T-helper 9 cell (primary cell): ENCODE measurements around the gene TXNDC8.
"Not testable (repeated sequence)": the region's sequence is repeated elsewhere in the genome, so short reads cannot be mapped to it uniquely, and the experiment has no call there.

Experiments
- DNase-seq: peaks from one replicate; pipeline ENCODE4 v3.0.0-alpha.2; 2020

The TXNDC8 gene

DNA sequence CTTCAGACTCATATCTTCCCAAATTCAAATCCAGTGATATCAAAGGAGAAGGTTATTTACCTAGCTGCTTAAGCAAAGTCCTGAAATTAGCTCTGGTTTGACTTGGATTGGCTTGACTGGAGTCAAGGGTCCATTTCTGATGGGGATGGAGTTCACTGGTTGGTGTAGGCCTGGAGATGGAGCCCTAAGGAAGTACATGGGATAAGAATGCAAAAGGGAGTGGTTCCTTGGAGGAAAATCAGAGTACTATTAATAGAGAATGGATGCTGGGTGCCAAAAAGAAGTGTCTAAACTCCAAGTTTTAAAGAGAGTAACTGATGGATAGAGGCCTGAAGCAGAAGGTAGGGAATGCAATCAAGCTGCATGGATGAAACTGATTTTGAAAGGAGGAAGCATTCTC lies 13.8 kb downstream of the TXNDC8 start:
- DNase-seq: no peak

DNA sequence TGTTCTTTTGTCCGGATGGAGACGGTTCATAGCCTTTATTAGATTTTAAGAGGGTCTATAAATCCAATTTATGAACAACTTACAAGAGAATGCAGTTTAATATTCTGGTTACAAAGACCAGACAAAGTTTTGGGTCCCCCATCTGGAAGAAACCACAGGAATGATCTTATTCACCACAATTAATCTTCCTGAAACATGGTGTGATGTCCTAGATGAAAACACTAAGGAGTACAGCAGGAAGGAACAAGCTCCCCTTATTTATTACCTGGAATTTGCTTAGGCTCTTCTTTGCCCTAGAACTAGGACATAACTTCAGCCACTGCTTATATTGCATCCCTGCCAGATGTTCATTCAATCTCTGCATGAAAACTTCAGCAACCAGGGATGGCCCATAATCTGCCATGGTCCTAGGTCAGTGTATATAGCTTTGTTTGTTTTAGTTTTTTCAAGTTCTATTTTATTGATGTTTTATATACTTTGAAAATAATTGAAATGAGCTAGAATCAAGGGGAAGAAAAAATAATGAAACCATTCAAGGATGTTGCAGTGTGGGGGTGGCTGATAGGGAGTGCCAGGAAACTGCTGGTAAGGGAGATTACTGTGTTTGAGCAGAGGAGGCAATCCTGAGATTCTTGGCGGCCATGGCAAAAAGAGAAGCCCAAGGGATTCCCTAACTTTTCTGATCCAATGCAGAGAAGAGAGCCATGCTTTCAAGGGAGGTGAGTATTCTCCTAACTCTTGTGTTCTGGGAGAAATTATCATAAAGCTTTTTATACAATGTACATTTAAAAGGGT lies 16.8 kb downstream of the TXNDC8 start:
- DNase-seq: no peak

DNA sequence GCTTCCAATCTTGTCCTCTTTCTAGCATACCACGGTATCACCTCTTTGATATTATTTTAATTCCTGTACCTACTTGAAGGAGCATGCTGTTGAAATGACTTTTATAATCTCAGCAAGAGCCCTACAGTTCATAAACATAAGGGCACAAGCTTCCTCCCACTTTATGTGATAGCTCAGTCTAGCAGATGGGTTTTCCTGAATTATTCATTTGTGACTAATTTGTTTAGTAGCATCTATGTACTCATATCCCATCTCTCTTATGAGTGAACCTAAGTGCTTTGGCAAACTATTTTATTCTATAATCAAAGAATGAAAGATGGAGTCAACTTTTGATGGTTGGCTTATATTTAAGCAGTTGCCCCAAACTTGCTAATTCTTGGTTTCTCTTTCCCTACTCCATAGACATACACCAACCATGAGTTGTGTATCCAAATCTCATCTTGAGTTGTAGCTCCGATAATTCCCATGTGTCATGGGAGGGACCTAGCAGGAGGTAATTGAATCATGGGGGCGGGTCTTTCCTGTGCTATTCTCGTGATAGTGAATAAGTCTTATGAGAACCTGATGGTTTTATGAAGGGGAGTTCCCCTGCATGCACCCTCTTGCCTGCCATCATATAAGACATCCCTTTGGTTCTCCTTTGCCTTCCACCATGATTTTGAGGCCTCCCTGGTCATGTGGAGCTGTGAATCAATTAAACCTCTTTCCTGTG lies 17.7 kb downstream of the TXNDC8 start:
- no peak for DNase-seq

DNA sequence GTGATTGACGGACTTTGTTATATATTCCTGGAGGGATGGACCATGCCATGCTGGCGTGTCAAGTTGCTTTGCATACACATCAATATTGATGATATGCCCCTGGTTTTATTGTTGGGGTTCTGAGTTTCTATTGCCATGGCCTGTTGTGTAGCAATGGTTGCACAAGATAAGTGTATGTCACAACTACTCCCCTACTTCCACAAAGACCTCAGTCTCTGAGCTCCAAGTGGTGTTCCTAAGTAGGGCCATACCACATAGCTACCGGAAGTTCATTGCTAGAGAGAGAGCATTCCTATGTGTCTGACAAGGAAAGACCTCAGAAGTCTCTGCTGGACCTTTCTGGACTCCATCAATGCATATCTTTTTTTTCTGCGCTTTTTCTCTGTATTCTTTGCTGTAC lies 19.8 kb downstream of the TXNDC8 start:
- no peak for DNase-seq

DNA sequence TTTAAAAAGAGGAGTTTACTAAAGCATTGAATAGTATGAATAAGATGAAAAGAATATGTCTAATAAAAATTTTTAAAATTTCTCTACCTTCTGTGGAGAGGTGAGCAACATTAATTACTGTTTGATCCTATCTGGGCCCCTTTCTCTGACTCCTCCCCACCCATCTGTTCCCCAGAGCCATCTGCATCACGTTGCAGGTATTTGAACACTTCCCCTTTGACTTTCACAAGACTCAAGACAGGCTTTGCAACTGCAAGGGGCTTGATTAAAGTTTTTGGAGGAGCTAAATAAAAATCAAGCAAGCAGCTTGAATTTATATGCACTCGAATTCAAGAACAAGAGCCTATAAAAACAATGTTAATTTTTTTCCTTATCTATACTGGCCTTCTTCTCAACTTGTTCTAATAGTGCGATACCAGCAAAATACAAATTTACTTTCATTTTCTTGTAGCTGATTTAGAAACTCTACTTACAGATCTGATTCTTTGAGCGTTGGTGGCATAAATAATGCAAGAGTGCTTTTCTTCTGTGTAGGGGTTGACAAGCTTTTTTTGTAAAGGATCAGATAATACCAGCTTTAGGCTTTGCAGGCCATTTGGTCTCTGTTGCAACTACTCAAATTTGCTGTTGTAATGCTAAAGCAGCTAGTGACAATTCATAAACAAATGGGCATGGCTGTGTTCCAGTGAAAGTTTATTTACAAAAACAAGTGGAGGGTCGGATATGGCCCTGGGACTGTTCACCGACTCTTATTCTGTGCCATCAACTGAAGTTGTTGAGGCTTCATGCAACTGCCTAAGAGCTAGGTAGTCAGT lies 21.2 kb downstream of the TXNDC8 start:
- no peak for DNase-seq

DNA sequence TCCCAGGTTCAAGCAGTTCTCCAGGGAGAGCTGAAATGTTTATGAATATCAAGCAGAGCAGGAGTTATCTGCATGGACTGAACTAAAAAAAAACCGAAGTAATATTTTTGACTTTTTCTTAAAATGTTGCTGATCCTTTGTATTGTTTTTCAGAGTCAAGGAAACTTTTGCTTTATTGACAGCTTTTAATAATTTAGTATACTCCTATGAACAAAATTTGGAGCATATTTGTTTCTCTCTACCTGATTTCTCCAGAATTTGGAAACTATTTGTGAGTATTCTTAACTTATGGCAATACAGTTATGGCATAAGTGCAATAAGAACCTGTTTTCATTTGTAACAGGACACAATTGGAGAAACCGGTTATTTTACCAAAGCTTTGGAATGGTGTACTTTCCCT lies 25.7 kb downstream of the TXNDC8 start:
- not testable (repeated sequence) for DNase-seq

DNA sequence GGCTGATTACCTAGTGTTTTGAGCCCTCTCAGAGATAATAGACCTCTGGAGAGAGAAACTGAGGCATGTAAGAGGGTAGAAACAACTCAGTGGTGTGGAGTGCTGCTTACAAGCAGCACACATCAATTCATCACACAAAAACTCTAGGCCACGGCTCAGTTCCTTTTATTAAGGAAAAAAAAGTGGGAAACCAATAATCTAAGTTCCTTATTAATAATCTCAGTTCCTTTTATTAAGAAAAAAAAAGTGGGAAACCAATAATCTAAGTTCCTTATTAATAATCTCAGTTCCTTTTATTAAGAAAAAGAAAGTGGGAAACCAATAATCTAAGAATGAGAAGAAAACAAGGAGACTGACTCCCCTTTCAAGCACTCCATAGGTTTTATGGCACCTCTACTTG lies 28.0 kb downstream of the TXNDC8 start:
- no peak for DNase-seq

DNA sequence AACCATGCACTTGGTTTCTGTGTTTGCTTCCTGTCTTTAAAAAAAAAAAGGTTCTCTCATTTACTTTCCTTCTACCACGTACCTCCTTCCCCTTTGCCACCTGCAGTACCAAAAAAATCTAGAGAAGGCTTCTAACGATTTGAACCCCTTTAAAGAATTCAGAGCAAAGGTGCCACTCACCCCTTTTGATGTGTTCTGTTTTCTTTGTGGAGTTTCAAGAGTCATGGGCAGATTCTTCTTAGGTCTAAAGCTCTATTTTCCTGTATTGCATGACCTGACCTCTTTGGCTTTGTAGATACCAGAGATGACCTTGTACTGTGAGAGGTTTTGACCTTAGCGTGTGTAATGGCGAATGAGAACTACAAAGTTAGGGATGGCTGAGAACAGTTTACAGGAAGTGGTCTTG lies 29.0 kb downstream of the TXNDC8 start:
- DNase-seq: no peak

DNA sequence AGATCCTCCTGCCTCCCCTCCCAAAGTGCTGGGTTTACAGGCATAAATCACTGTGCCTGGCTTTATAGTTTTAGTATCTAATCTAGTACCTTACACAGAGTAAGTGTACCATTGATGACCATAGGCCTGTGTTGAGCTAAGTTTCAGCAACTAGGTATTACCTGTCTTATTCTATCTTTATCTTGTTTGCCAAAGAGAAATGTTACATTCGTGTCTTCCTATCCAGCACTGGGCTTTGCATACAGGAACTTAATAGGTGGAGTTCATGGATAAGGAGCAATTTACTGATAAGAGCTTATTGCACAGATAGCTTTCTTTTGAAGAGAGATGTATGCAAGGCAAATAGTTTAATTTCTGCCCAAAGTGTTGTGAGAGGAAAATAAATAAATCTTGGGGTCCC lies 30.5 kb downstream of the TXNDC8 start:
- DNase-seq: no peak

DNA sequence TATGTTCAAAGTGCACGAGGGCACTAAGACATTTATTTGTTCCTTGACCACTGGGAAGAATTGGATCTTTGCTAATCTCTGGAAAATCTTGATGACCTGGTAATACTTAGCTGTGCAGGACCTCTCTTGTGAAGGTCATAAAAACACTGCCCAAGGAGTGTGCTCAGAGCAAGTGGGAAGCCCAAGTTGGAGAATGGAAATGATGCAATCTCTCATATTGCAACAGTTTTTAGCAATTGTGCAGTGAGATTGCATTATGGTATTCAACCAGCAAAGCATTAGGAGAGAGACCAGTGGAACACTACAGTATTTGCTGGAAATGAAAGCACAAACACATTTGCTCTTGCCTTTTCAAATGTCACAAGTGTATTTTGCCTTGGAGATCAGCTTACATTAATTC lies 34.5 kb downstream of the TXNDC8 start:
- no peak for DNase-seq

DNA sequence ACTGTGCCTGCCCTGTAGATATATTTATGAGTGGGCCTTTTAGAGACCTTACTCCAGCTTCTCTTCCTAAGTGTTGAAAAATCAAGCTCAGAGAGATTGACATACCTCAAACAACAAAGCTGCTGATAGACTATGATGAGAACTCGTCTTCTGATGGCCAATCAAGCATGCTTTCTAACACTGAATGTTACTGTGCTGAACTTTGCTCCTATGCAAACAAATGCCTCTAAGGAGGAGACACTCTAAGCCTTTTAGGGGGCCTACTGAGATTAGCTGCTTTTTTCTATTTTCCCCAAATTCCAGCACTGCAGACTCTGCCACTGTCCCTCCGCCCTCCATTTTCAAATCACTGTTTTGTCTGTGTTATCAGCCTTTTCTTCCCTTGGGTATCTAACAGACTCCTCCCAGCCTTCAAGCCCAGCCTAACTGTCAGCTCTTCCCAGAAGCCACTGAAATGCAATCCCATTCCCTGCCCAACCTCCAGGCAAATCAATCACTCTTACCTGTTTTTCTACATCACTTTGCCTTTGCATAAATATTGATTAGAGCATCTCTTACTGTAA lies 39.5 kb downstream of the TXNDC8 start:
- DNase-seq: no peak

DNA sequence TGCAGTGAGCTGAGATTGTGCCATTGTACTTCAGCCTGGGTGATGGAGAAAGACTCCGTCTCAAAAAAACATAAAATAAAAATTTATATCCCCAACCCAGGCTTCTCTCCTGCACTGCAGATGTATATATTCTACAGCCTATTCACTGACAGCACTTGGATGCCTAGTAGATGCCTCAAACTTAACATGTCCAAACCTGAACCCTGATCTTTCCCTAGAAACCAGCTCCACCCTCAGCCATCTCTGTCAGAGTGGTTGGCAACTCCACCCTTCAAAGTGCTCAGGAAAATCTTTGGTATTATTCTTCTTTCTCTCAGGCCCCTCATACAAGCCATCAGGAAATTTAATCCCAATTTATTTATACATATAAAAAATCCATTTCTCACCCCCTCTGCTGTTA lies 44.4 kb downstream of the TXNDC8 start:
- DNase-seq: no peak

DNA sequence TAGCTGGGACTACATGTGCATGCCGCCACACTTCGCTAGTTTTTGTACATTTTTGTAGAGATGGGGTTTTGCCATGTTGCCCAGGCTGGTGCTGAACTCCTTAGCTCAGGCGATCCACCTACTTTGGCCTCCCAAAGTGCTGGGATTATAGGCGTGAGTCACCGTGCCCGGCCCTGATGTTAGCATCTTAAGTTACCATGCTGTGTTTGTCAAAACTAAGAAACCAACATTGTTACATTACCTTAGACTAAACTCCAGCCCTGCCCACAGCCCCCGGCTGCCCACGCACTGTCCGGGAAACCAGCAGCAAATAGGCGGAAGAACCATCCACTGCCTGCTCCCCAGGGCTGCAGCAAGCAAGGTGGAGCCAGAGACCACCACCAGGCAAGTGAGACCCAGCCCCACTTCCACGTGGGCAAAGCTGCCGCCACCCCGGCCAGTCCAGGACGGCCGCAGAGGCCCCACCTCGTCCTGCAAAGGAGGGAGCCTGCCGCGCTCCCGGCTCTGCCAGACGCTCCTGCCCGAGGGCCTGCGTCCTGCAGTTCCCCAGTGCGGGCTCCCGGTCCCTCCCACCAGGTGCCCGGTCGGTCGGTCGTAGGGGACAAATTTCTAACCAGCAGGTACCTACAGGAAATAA lies 45.6 kb downstream of the TXNDC8 start:
- no peak for DNase-seq

DNA sequence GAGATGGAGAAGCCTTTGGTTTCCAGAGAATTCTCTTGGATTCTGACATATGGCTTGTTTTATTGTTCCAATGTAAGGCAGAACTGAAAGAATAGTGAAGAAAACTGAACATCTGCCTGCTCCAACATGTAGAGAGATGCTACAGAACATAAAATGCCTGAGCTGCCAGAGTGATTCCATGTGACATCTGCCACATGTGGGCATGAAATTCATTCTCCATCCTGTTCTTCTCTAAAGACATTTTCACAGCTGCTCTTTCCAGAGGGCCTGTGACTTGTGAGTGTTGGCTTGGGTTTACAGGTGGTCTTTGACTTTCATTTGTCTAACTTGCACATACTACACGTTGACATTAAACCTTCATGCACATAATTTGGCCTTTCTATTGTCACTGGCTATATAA lies 47.7 kb downstream of the TXNDC8 start:
- DNase-seq: no peak

DNA sequence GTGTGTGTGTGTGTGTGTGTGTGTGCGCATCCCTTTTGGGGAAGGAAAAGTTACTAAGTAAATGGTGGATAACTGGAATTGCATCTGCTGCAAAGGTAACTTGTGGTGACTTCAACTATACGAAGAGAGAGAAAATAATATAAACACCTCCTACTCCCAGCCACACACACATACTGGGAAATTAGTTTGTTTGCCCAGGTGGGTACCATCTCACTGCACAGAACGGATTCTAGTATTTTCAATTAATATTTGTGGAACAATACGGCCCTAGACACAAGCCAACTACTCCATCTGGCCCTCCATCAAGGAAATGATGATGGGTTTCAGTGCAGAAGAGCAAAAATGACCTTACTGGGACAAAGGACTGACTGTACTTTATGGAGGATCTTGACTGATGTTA lies 49.2 kb downstream of the TXNDC8 start:
- DNase-seq: no peak

DNA sequence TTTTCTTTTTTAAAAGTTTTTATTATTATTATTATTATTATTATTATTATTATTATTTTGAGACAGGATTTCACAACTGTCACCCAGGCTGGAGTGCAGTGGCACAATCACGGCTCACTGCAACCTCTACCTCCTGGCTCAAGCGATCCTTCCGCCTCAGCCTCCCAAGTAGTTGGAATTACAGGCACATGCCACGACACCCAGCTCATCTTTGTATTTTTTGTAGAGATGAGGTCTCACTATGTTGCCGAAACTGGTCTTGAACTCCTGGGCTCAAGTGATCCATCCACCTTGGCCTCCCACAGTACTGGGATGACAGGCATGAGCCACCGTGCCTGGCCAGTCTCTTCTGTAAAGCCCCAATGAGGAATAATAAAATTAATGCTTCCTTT lies 50.4 kb downstream of the TXNDC8 start:
- DNase-seq: no peak

DNA sequence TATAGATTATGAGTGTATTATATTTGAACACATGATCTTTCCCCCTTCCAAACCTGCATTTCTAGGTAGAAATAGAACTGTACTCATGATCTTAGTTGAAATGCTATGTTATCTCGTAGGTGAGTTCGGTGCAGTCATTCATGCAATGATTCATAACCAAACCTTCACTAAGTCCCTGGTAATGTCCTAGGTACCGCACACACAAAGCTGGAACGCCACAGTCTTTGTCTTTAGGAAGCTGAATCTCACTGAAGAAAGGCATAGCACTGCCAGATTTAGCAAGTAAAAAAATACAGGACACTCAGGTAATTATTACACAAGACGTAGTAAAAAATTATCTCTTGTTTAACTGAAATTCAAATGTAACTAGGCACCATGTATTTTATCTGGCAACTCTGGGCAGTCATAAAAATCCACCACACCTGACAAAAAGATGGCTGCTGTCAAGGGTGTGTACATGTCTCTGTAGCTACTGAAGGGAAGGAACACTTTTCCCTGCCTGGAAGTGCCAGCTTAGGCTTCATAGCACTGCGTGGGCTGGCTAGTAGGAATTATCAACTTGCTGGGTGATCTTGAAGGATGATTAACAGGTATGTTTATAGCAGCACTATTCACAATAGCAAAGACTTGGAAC lies 53.3 kb downstream of the TXNDC8 start:
- no peak for DNase-seq

DNA sequence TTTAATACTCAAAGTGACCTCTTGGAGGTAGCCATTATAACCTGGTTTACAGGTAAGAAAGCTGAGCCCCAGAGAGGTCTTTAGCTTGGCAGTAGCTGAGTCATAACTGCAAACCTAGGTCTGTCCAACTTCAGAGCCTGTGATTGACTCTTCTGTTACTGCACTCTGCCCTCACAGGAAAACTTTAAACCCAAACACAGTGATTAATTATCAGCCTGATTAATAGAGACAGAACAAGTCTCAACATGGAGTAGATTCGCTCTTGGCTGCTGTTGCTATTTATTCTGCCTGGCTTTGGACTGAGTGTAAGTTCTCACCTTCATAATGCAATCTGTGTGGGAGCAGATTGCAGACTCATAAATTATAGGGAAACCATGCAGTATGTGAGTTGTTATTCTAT lies 53.9 kb downstream of the TXNDC8 start:
- no peak for DNase-seq

DNA sequence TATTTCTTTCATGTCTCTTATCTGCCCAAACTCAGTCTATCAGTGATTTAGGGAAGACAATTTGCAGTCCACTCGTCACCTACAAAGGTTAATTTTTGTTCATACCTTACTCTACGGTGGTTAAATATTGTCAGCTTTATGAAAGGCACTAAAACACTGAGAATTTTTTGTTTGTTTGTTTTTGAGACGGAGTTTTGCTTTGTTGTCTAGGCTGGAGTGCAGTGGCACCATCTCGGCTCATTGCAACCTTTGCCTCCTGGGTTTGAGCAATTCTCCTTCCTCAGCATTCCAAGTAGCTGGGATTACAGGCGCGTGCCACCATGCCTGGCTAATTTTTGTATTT lies 55.0 kb downstream of the TXNDC8 start:
- DNase-seq: no peak

DNA sequence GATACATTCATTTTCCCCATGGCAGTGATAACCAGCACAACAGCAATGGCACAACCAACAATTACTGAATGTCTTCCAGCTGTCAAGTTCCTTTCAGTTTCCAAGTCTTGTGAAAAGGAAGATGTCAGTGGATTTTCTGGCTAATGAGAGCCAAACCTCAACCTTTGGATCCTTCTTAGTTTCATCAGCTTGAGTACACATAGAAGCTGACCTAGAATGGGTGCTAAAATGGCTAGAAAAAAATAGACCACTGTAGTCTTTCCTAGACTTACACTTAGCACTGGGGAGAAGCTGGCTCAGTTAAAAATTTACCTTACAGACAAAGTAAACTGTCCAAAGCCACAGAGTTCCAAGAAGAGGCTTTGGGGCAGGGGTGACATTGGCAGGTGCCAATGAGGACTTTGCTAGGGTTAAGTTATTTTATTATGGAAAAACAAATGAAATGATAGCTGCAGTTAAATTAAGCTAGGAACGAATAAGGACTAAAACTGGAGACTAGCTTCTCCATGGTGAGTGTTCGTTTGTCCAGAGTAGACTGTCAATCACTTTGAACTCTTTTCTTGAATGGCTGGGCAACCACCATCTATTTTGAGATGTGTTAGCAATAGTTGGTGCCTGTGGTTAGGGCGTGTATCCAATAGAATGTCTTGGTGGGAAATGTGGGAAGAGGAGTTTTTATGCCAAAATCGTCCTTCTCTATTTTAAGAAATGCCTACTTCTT lies 55.5 kb downstream of the TXNDC8 start:
- no peak for DNase-seq

DNA sequence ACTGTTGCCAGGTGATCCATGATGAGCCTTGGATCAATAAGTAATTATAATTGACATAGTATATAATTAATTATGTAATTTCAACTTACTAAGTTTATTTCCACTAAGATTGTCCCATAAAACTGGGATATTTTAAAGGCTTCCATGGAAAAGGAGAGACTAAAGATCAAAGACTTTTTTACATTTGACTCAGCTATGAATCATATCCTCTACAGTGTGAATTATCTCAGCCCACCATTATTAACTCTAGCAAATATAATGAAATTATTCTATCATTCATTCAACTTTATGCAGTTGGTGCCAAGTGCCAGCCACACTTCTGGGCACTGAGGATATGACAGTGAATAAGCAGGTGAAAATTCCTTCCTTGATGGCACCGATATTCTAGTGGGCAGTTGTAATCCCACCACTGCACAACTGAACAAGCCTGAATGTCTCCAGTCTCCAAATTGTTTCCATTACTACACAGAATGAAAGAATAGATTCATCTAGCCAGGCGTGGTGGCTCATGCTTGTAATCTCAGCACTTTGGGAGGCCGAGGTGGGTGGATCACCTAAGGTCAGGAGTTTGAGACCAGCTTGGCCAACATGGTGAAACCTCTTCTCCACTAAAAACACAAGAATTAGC lies 59.5 kb downstream of the TXNDC8 start:
- no peak for DNase-seq
